T47D (cell line): Measurements from ENCODE around the gene BAIAP3.

Experiments used
- DNase-seq, 2 experiments: peaks; one replicate each; pipeline versions ENCODE4 v3.0.0 to v3.0.0-alpha.2; 2011 to 2012; ENCODE audit warnings: low read depth in 1 of 2, low spot score in 1 of 2
- JUND ChIP-seq: IDR thresholded peaks from 2 replicates; pipeline ENCODE4 v1.6.1; 2012; ENCODE audit warnings: low read depth
- in situ Hi-C: cut with HindIII; loops from 2 replicates; pipeline ENCODE4 v1.10.0; 2016; ENCODE audit warnings: low sequenced_read_pairs, low pct_unique_long_range_greater_than_20kb

BAIAP3 gene

DNA sequence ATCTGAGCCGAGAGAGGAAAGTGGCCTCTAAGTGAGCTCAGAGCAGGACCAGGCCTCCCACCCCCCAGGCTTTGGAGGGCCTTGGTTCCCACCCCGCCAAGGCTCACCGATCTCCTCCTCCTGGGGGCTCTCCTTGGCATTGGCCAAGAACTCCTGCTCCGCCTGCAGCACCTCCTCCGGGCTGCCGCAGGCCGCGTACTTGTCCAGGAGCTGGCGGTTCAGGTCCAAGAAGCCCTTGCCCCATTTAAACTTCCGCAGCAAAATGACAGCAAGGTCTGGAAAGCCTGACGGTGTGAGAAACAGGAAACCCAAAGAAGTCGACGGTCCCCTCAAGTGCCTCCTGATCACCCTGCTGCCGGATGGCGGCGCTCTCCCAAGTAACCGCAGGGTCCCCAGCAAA, 16.5 kb downstream of the BAIAP3 start:
- no peak for TF ChIP-seq JUND
- no peak for DNase-seq
- in situ Hi-C loops = no loop called here

DNA sequence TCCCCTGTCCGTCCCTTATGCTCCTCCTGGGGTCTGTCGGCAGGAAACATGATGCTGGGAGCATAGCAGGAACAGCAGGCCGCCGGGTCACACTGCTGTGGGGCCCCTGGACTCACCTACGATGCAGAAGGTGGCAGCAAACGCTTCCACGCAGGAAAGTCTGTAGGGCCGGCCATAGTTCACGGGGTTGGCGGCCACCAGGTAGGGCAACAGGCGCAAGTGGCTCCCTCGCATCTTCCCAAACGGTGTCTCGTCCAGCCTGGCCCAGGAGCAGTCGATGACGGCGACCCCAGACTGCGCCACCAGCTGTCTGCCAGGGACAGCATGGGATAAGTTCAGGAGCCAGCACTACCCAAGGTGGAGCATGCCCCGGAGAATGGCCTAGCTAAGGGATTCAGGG, 17.2 kb downstream of the BAIAP3 start:
- TF ChIP-seq JUND = no peak
- in situ Hi-C loops = no loop called here
- no peak for DNase-seq

DNA sequence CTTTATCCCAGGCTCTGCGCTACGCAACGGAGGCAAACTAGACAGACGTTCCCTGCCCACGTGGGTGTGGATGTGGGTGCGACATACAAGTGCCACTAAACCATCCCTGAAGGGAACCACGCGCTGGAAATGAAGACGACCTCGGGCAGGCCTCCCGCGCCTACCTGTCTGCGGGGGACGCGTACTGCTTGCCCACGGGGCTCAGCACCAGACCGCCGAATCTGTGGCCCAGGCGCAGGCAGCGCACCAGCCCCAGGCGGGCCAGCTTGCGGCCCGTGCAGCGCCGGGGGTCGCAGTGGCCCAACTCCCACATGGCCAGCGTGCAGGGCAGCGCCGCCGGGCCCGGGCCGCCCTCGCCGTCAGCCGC, 17.8 kb downstream of the BAIAP3 start:
- in situ Hi-C loops = no loop called here
- DNase-seq = no peak
- TF ChIP-seq JUND = no peak

DNA sequence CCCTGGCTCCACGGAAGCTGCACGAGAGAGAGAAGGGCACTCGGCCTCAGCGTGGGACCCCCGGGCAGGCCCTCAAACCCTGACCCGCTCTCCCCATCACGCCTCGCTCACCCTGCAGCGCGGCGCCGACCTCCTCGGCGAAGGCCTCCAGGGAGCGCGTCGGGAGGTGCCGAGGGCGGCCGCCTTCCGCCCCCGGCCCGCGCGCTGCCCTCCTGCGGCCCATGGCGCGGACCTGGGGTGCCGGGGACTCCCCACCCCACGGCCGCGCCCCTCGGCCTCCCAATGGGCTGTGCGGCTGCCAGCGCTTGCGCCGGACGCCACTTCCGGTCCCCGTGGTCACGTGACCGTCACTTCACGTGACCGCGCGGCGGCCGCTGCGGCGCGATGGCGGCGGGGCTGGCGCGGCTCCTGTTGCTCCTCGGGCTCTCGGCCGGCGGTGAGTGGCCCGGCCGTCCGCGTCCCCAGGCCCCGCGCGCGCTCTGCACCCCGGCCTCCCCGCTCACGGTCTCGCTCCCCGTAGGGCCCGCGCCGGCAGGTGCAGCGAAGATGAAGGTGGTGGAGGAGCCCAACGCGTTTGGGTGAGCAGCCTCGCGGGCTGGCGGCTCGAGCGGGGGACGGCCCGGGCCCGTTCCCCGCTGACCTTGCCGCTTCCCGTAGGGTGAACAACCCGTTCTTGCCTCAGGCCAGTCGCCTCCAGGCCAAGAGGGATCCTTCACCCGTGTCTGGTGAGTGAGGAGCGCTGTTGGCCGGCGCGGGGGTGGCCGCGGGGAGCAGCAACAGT, 18.3 kb downstream of the BAIAP3 start, which contains the start of the genes GNPTG and TSR3:
Gene GNPTG (plus strand): TSS at position 350 of the 781 bp plus-strand sequence. CDS start 35 bp downstream, at position 385.
Gene TSR3 (minus strand): TSS at position 297 of the 781 bp plus-strand sequence. CDS start 74 bp downstream, at position 223.
- TF ChIP-seq JUND = no peak
- DNase-seq = peak; percentile 77 to 91
- in situ Hi-C loops = no loop called here

DNA sequence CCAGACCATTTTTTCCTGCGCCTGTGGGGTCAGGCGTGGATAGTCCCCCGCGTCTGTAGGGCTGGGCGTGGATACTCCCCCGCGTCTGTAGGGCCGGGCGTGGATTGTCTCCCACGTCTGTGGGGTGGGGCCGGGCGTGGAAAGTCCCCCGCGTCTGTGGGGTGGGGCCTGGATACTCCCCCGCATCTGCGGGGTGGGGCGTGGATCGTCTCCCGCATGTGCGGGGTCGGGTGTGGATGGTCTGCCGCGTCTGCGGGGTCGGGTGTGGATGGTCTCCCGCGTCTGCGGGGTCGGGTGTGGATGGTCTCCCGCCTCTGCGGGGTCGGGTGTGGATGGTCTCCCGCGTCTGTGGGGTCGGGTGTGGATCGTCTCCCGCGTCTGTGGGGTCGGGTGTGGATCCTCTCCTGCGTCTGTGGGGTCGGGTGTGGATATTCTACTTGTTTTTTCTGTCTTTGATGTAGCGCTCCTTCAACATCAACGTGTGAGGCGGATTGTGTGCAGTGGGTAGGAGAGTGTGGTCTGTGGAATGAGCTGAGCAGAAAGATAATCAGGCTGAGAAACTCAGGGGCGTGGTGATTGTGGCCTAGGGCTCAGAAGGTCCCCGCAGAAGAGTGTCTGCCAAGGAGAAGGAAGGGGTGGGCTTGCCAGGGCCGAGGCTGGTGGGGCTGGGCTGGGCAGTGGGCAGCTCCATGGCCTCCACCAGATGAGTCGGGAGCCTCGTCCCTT, 21.5 kb downstream of the BAIAP3 start:
- in situ Hi-C loops = no loop called here
- no peak for DNase-seq
- no peak for TF ChIP-seq JUND

DNA sequence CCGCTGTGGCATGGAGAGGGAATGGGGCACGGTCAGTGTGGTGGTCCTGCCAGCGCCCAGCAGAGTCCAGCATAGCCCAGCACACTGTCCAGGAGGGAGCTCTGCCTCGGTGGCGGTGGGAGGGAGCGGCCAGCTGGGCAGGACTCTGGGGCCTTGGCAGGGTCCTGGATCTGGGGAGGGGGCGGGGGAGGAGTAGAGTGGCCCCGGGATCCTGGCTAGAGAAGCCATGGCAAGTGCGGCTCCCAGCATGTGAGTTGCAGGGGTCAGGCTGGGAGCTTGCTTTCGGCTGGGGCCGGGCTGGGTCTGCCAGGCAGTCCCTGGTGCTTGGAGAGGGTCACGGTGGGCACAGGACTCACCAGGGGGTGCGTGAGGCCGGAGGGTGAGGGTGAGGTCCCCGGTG, 22.1 kb downstream of the BAIAP3 start:
- no peak for DNase-seq
- in situ Hi-C loops = no loop called here
- TF ChIP-seq JUND = no peak

DNA sequence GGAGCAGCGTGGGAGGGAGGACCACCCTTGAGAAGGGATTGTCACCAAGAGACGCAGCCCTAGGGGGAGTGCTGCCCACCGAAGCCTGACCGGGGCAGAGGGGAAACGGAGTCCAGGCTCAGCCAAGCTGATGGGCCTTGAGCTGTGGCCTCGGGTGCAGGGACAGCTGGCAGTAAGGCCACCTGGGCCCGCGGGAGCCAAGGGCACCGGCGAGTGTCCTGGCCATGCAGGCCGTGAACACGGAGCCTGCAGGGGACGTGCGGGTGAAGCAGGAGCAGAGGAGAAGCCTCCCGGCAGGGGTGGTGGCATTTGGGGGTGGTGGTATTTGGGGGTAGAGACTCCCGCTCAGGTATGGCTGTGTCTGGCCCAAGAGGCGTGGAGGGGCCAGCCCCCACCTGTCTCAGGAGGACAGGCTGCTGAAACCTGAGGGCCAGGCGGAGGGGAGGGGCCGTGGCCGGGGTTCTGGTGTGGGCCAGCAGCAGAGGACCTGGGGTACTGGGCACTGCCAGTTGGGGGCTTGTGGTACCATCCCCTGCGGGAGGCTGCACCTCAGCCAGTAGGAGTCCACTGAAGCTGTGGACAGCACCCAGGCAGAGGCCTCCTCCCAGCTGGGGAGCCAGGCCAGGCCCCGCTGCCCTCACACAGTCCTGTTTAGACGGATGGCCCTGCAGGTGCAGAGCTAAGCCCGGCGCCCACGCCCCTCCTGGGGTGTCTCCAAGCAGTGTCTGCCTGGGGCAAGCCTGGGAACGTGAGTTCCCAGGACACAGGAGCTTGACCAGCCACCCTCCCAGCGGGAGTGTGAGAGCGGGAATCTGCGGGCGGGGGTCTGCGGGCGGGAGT, 22.8 kb downstream of the BAIAP3 start:
- TF ChIP-seq JUND = no peak
- in situ Hi-C loops = no loop called here
- DNase-seq = no peak

DNA sequence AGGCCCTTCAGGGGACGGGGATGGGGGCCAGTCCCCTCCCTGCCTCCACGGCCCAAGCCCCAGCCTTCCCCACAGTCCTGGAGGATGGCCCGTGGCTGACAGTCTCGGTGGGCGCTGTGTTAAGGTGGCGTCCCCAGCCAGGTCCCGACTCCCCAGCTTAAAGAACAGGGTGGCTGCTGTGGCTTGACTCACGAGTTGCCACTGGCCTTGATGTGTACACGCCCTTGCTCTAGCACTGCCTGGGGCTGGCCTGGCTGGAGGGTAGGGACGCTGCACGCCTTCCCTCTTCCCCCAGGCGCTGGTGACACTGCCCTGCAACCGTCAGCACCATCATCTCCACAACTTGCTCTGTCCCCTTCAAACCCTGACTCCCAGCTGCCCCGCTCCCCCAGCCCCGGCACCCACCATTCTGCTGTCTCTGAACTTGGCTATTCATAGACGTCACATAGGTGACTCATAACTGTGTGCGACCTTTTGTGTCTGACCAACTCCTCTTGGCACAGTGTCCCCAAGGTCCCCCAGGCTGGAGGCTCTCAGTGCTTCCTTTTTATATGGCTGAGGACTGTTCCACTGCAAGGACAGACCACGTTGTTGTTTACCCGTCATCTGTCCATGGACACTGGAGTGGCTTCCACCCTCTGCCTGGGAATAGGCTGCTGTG, 24.6 kb downstream of the BAIAP3 start:
- no peak for DNase-seq
- no peak for TF ChIP-seq JUND
- in situ Hi-C loops = no loop called here

DNA sequence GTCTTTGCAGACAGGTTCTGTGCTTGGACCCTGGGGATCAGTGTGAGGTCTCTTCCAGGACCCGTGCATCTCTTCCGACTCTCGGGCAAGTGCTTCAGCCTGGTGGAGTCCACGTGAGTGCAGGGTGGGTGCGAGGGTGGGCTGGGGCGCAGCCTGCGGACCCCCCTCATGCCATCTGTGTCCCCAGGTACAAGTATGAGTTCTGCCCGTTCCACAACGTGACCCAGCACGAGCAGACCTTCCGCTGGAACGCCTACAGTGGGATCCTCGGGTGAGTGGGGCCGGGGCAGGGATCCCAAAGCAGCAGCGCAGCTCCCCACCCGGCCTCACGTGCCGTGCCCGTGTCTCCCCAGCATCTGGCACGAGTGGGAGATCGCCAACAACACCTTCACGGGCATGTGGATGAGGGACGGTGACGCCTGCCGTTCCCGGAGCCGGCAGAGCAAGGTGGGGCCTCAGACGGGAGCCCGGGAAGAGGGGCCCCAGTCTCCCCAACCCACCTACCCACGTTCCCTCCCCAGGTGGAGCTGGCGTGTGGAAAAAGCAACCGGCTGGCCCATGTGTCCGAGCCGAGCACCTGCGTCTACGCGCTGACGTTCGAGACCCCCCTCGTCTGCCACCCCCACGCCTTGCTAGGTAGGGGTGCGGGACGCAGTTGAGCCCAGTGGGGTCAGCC, 28.4 kb downstream of the BAIAP3 start:
- DNase-seq = no peak
- TF ChIP-seq JUND = no peak
- in situ Hi-C loops = no loop called here

DNA sequence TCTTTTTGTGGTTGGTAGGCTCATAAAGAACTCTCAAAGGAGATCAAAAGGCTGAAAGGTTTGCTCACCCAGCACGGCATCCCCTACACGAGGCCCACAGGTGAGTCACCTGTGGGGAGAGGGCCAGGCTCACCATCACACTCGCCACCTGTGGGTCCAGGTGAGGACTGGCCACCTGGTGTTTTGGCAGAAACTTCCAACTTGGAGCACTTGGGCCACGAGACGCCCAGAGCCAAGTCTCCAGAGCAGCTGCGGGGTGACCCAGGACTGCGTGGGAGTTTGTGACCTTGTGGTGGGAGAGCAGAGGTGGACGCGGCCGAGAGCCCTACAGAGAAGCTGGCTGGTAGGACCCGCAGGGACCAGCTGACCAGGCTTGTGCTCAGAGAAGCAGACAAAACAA, 29.4 kb downstream of the BAIAP3 start:
- in situ Hi-C loops = no loop called here
- TF ChIP-seq JUND = no peak
- DNase-seq = no peak

DNA sequence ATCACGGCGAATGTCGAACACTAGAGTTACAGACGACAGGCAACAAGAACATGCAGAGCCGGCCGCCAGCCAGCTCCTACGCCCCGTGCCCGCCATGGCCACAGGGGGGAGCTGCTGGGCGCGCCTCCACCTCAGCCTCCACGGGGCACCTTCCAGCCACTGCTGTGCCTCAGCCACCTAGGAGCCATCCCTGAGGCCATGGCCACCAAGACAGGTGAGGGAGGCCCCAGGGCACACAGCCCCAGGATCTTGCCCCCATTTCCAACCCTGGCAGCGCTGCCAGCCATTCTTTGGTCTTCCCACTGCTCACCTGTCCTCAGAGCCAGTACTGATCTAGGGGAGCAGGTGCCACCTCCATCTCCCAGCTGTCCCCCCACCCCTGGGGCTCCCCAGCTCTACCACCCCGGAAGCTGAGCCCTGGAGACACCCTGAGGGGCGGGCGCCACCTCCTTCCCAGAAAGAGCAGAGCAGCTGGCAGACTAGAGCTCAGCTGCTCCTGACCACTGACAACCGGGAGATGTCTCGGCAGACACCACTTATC, 30.1 kb downstream of the BAIAP3 start:
- TF ChIP-seq JUND = no peak
- in situ Hi-C loops = no loop called here
- DNase-seq = peak; percentile 79 to 90
